ENCODE measurements around the gene YDJC.
"Not testable (repeated sequence)": the region's sequence is repeated elsewhere in the genome, so short reads cannot be mapped to it uniquely, and the experiment has no call there.

The YDJC gene

DNA sequence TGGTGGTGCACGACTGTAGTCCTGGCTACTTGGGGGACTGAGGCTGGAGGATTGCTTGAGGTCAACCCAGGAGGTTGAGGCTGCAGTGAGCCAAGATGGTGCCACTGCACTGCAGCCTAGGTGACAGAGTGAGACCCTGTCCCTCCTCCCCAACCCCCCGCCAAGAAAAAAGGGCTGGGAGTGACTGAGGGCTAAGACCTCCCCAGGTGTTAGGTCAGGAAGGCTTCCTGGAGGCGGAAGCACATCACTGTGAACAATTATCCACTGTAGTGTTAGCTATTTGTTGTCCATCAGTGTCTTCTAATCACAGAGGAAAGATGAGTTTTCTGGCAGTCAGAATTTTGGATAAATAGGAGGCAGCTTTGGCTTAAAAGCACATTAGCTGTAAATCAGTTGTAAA, 8.8 kb downstream of the YDJC start:
- ChIA-PET CTCF (no interaction called here), POLR2A (ENCODE audit: low non-redundant PET) (no interaction called here)
- no peak for DNase-seq (ENCODE audit: low spot score)
- peak overlapping the region; percentile 84 for H3K27ac ChIP-seq
- no peak for TF ChIP-seq CTCF (conservative IDR thresholded peaks at IDR 0.05; ENCODE audit: low read depth)

DNA sequence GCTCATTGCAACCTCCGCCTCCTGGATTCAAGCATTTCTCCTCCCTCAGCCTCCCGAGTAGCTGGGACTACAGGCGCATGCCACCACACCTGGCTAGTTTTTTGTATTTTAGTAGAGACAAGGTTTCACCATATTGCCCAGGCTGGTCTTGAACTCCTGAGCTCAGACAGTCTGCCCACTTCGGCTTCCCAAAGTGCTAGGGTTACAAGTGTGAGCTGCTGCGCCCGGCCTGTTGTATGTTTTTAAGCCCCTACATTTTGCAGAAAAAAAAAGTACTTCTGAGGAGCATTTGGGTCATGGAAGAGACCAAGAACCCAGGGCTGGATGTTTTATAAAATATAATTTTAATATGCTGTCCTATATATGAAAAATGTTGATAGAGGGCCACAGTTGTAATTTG, 12.5 kb downstream of the YDJC start:
- DNase-seq (ENCODE audit: low spot score); POLR2A ChIA-PET (ENCODE audit: low non-redundant PET): not testable (repeated sequence)
- H3K27ac ChIP-seq: 0 out of 2 replicates have a peak overlapping the region, but pooled peaks have one; percentile 15
- CTCF ChIA-PET: interaction anchor here (0.7 kb wide), 1 partner anchor 1456 kb away, joined by 4 read pairs; no protein-coding TSS in a partner anchor

GRCh38 chr22:21615731-21616130, 14.1 kb downstream of the YDJC start:
- no peak overlapping the region for H3K27ac ChIP-seq
- ChIA-PET CTCF (no interaction called here), POLR2A (ENCODE audit: low non-redundant PET) (interaction anchor here (0.6 kb wide), 1 partner anchor 10 kb away, joined by 3 read pairs; no protein-coding TSS in a partner anchor)
- no peak for DNase-seq (ENCODE audit: low spot score)
- TF ChIP-seq CTCF (conservative IDR thresholded peaks at IDR 0.05; ENCODE audit: low read depth): no peak

- no peak for DNase-seq (ENCODE audit: low spot score)
- TF ChIP-seq CTCF (conservative IDR thresholded peaks at IDR 0.05; ENCODE audit: low read depth): no peak
- CTCF ChIA-PET: no interaction called here
- POLR2A ChIA-PET (ENCODE audit: low non-redundant PET): no interaction called here
- peak overlapping the region; percentile 22; the same call in 1 of the 2 replicates for H3K27ac ChIP-seq
Measured at GRCh38 chr22:21613553-21614233, 16.1 kb downstream of the YDJC start.

DNA sequence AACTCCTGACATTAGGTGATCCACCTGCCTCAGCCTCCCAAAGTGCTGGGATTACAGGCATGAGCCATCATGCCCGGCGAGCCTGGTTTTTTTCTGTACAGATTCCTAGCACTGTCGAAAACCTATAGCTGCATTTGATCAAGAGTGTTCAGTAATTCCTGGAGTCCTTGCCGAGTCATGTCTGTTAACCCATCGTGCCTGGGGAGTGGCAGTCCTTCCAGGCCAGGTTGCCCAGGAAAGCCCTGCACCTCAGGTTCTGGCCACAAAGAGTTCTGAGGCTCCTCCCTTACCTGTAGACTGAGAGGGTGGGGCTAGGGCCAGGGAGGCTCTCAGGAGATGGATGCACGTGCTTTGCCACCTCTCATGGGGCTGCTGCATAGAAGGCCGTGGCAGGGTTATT, 17.0 kb downstream of the YDJC start:
- no peak for DNase-seq (ENCODE audit: low spot score)
- no peak for TF ChIP-seq CTCF (conservative IDR thresholded peaks at IDR 0.05; ENCODE audit: low read depth)
- POLR2A ChIA-PET (ENCODE audit: low non-redundant PET): no interaction called here
- CTCF ChIA-PET: interaction anchor here (0.6 kb wide), 1 partner anchor 273 kb away, joined by 3 read pairs; no protein-coding TSS in a partner anchor
- H3K27ac ChIP-seq: peak overlapping the region; percentile 11; the same call in 1 of the 2 replicates

GRCh38 chr22:21611210-21611977, 18.4 kb downstream of the YDJC start:
- no peak for DNase-seq (ENCODE audit: low spot score)
- peak overlapping the region; percentile 18; the same call in 1 of the 2 replicates for H3K27ac ChIP-seq
- CTCF ChIA-PET: no interaction called here
- TF ChIP-seq CTCF (conservative IDR thresholded peaks at IDR 0.05; ENCODE audit: low read depth): no peak
- POLR2A ChIA-PET (ENCODE audit: low non-redundant PET): no interaction called here

- DNase-seq (ENCODE audit: low spot score); CTCF ChIA-PET; H3K27ac ChIP-seq; POLR2A ChIA-PET (ENCODE audit: low non-redundant PET): not testable (repeated sequence)
Measured at GRCh38 chr22:21609556-21610157, 20.2 kb downstream of the YDJC start.
